GM19397 (cell line): ENCODE results near the gene SUCLG2.
"Not testable (repeated sequence)": the region's sequence is repeated elsewhere in the genome, so short reads cannot be mapped to it uniquely, and the experiment has no call there.

ENCODE experiments used
- ATAC-seq: cut with Tn5 transposase; IDR thresholded peaks from one replicate; pipeline ENCODE4 v1.9.1; 2021; ENCODE audit warnings: mild to moderate bottlenecking, moderate library complexity; ENCODE audit not compliant: unreplicated experiment

SUCLG2 gene

DNA sequence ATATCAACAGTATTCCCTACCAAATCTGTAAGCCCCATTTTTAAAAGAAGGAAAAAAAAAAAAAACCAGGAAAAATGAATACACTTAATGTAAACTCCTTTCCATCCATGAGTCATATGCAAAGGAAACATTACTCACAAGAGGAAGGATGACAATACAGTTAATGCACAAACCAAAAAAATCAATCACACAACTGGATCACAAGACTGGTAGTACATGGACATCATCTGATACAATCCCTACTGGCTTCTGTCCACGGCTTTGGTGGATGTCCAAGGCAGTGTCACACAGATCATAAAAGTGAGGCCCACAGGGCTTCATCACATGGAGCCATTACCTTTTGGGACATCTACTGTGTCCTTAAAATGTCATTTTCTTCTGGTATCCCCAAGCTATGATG lies 44.0 kb downstream of the SUCLG2 start:
- ATAC-seq: no peak

DNA sequence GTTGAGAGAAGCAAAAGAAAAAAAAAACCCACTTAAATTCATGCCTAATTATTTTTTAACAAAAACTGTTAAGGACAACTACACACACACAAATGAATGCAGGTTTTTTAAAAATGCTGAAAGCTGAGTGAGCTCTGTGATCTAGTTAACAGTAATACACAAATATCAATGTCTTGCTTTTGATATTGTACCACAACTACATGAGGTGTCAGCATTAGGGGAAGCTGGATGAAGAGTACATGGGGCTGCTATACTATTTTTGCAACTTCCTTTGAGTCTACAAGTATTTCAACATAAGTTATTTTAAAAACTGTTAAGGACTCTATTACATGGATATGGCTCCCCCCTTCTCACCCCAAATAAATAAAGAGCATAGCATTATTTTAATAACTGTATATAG lies 44.7 kb downstream of the SUCLG2 start:
- ATAC-seq: no peak

DNA sequence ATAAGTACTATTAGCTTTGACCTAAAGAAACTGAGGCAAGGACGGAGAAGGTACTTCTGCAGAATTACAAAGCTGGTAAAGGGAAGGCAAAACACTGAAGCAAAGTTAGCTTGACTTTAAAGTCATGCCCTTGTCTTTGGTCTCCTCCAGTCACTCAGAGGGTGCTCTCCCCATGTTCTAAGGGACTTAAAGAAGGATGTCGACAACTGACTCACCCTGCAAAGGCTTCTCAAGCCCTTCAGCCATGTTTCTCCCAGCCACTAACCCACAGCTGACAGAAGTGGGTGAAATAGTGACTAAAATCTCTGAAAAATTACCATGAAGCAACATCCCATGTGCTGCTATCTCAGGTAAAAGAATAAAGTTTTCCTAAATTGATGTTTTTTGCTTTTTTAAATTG lies 46.4 kb downstream of the SUCLG2 start:
- ATAC-seq: no peak

DNA sequence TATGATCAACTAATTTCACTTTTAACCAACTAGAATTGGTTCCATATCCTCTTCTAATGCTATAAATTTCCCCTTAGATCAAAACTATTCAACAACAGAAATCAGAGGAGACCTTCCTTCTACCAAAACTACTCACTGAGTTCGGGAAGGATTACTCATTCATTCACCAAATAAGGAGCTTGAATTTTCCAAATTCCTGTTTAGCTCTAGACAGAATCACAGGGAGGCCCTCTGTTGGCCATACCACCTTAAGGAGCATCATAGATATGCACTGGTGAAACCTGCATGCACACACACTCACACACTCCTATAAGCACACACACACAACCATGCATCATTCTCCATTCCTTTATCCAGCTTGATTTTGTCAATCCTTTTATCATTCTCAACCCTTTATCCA lies 49.0 kb downstream of the SUCLG2 start:
- ATAC-seq: no peak

DNA sequence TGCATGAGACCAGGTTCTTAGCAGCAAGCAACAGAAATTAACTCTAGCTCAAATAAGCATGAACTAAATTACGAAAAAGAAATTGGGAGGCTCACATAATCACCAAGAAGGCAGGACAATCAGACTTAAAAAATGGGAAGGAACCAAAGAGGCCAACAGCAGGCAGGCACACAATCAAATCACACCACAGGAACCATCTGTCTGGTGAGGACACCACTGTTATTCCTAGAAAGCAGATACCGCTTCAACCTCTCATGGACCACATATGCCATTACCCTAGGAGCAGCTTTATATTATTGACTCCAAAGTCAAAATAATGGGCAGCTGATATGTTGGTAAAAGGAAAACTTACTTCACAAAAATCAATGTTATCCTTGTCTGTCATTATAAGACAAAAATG lies 51.6 kb downstream of the SUCLG2 start:
- ATAC-seq: no peak

DNA sequence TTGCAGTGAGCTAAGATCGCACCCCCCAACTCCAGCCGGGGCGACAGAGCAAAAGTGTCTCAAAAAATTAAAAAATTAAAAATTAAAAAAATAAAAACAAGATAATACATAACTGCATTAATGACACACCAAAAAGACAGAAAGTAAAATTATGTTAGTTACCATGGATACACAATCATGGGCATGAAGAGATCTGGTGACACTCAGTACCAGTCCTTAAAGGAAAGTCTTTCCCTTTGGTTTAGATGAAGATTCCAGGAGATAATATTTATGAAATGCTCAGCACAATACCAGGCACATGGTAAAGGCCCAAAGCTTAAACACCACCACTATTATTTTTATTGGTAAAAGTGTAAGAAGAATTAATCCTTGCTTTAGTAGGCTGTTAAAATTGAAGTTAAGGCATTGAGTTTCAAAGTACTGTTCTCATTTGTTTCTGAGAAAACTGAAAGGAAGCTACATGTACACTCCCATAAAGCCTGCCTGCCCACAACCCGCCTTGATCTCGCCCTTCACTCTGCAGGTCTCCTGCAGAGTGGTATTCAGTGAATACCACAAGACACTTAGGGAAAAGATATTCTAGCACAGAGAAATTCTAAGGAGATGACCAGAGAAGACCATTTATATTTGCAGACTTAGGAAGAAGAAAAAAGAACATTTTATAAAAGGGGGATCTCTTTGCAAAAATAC lies 52.3 kb downstream of the SUCLG2 start:
- ATAC-seq: no peak

DNA sequence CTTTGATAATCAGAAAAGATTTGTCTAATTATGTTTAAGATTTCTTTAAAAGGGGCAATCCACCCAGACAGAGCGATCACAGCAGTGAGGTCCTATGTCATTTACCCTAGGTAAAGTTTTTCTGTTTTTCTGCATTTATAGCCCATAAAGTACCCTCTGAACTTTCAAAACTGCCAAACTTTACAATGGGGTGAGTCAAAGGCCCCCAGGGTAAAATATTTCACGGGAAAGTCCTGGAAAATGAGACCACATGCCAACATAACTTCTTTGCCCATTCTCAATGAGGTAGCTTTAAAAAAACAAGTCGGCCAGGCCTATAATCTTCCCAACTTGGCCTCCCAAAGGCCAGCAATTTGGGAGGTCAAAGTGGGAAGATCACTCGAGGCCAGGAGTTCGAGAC lies 53.0 kb downstream of the SUCLG2 start:
- ATAC-seq: no peak

DNA sequence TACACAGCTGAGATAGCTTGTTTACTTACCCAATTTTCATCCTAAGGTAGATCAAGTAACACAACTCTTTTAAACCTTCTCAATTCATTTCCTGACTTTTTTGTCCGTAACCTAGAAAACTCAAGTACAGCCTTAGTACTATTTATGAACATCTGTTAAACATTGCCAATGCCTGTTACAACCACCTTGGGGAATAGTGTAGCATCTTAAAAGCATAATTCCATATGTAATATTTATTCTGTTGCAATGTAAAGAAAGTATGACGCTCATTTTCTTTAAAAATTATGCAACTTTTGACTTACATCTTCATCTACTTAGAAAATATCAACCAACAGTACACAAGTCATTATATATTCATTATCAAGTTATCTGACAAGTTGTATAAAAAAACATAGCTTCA lies 54.6 kb downstream of the SUCLG2 start:
- no peak for ATAC-seq

DNA sequence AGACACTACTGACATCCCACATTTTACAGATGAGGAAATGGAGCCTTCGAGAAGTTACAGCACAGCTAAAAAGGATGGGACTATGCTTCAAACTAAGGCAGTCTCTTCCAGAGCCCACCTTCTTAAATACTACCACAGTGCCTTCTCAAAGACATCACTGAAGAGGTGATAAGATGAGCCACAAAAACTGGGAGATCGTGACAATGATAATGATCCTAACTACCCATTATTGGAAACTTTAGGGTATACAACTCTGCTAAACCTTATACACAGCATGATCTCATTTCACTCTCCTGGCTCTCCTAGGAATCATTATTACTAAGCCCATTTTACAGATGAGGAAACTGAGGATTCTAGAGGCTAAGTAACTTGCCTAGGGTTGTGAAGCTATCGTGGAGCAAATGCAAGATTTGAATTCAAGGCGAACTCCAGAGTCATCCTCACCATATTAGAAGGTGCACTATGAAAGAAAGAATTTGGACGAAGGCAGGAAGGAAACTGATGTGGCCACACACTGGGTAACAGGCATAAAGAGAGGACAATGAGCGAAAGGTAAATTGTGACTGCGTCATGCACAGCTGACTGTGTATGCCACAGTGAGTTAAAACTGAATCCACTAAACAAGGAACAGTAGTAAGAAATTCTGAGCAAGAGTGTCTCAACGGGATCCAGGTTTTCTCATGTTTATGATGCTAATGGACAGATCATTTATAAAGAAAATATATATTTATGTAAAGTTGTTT lies 55.4 kb downstream of the SUCLG2 start:
- ATAC-seq: no peak

DNA sequence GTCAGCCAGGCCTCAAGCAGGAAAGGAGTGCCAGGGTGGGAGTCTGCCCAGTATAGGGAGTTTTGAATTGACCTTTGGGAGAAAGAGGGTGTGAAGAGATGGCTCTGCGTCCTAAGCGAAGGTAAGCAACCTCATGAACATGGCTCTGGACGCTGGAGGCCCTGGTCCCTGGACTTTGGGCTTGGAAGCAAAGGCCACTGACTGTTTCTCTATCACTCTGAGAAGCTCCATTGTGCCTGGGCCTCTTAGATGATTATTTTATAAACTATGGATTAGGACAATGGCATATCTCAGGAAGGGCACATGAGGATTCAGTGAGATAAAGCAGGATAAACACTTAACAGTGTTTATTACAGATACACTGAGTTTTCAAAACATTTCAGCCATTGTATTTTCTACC lies 59.0 kb downstream of the SUCLG2 start:
- ATAC-seq: no peak

DNA sequence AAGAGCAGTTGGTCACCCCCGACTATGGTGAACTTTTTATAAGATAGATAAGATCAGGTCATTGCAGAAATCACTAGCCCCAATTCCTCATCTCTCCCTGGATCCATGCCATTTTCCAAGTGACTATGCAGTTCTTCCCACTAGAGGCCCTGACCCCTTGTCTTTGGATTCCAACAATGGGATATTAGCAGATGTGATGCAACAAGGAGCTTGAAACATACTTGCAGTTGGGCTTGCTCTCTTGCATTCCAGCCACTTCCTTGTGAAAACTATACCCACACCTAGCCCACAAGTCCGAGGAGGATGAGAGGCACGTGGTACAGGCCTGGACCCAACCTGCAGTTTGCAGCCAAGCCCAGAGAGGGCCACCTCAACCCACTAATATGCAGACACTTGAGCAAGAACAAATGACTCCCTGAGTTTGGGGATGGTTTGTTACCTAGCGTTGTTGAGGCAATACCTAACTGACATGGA lies 60.6 kb downstream of the SUCLG2 start:
- ATAC-seq: no peak

DNA sequence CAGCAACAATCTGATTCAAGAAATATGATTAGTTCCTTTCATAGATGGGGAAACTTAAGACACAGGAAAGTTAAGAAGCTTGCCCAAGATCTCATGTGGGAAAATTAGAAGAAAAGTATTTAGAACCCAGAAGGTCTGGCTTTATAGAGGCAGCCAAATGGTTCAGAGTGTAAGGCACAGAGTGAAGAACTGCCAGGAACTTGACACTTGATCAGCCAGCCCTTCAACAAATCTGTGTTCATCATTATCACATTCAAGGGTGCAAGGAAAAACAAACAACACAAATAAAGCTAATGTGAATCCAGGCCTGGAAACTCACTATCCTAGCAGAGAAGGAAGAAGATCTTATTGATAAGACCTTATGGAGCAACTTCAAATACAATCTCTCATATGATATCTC lies 62.4 kb downstream of the SUCLG2 start:
- ATAC-seq: no peak

DNA sequence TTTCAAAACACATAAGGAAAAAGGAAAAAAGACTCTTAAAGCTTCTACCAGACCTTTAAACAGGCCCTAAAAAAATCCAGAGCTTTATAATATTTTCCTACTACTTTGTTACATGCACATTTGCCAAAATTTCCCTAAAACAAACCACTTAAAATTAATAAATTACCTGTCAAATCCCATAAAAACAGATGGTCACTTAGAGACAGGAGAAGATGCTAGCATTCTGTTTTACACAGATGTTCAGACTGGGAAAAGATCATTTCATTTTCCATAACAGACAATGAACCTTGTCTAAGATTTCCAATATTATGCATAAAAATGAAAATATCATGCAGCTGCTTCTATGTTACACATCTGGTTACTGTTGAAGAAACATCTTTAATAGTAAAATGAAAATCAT lies 66.6 kb downstream of the SUCLG2 start:
- no peak for ATAC-seq

DNA sequence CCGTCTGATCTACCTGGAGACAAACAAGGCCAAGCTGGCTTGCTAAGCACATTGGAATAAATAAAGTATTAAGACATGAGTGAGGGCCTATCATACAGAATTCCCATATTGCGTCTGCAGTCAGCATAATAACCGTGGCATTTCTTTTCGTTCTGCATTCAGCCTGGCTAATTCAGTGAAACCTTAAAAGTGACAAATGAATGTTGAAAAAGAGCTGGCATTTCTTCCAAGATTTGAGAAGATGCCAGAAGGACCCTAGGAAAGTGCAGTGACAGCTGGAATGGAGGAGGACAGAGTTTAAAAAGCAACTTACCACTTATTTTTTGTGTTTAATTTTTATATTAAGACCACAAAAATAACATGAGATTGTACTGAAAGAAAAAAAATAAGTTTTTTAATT lies 67.1 kb downstream of the SUCLG2 start:
- no peak for ATAC-seq

DNA sequence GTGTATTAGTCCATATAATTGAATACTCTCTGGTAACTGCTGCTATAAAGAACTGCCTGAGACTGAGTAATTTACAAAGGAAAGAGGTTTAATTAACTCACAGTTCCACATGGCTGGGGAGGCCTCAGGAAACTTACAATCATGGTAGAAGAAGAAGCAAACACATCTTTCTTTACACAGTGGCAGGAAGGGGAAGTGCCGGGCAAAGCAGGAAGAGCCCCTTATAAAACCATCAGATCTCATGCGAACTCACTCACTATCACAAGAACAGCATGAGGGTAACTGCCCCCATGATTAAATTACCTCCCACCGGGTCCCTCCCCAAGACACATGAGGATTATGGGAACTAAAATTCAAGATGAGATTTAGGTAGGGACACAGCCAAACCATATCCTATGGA lies 69.8 kb downstream of the SUCLG2 start:
- not testable (repeated sequence) for ATAC-seq

DNA sequence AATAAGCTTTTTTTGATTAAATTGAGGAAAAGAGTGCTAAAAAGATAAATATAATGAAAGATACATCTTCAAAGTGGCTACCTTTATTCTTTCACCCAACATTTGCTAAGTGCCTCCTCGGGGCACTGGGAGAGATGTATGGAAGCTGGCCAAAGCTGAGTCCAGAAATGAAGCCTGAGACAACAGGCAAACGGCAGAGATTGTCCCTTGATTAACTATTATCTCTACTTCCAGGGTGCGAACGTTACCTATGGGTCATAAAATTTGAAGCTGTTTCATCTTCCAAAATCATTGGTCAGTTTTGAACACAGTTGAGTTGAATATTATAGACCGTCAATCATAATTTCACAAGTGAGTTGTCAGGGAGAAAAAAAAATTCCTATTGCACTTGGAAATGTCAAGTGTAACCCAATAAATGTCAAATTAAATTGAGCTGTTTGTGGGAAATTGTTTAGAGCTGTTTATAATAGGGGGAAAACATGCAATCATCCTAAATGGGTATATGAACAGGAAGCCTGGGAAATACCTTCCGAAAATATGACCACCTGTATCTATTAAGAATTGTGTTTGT lies 73.9 kb downstream of the SUCLG2 start:
- no peak for ATAC-seq

DNA sequence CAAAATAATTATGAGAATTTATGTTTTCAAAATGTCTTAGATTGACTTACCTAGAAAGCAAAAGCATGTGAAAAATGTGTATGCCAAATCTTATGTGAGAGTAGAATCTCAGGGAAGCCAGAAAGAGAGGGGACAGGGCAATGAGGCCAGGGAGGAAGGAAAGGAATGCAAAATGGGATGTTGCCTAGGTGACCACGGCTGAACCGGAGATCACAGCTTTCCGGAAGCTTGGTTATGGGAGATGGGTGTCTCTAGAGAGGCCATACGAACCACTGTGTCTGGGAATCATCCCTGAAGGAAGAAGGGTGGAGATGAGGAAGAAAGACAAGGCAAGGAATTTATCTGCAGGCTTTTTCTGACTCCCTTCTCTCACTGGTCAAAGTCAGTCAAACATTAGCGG lies 76.0 kb downstream of the SUCLG2 start:
- ATAC-seq: no peak

DNA sequence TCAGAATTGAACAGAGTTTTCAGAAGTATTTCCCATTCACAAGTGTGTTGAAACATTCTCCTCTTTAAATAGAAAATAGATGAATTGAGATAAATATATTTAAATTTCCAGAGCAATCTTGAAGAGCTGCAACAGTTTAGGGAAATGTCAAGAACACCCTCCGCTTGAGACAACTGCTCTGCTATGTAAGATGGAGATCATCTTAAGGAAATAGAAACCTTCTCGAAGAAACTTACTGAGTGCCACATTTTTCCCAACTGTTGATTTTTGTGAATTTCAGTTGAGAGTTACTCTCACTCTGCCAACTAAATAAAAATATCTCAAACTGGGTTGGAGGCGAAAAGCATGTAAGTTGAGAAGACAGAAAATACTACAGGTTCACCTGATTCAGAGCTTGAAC lies 78.0 kb downstream of the SUCLG2 start:
- no peak for ATAC-seq

DNA sequence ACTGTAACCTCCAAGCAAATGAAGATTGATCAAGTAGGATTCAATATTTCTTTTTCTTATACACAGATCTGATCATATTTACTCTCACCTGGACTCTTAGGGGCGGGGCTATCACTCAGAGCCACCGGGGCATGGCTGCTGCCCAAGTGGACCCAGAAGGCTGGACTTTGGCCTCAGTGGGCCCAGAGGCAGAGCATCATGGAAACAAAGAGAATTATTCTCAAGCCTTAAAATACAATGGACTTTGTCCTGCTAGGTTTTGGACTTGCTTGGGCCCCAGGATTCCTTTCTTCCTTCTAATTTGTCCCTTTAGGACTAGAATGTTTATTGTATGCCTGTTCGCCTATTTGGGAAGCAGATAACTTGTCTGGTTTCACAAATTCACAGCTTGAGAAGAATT lies 85.1 kb downstream of the SUCLG2 start:
- ATAC-seq: no peak

DNA sequence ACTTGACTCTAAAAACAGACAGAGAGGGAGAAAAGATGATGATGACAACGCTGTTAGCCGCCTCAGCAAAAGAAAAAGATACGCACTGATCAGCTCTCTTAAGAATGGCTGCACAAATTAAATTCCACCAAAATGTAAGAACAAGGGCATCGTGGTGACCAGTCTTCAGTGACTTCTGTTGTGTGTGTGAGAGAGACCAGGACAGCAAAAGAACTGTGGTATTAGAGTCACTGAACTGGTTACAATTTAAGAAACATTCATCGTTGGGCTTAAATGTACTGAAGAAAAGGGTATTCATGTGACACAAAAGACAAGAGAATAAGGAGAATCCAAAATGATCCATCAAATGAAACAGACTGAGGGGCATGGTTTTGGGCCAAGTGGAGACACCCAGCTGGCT lies 86.5 kb downstream of the SUCLG2 start:
- ATAC-seq: no peak

DNA sequence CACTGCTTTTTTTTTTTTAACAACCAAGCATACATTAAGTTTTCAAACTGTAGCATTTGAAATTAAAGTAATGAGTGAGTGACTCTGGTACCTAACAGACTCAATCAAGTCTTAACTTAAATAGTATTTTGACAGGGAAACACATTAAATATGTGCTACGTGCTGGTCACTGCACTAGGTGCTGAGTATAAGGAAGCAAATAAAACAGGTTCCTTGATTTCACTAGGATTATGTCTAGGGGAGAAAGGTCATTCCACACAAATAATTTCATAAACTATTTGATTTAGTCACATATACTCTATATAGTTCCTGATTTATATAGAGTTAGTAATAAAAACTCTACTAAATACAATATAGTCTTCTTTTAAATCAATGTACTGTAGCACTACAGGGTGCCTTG lies 89.4 kb downstream of the SUCLG2 start:
- ATAC-seq: no peak

DNA sequence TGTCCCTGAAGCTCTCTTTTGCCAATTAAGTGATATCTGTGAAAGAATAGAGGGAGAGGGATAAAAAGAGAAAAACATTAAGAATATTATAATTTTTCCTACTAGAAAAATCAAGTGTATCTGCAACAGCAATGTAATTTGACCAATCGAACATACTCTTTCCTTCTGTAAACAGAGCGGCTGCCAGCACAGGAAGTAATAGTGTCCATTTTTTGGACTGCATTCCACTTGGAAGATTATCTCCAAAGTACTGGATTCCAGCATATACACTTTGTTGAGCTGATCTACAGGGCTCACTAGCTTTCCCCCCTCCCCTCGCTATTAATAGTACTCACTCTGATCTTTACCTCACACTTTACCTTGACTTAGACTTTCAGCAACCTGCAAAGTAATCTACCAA lies 90.4 kb downstream of the SUCLG2 start:
- ATAC-seq: no peak
